ENCODE results near the gene LIN52. TPM values are rescaled to one million over a fixed set of nuclear protein-coding genes. Genes with fewer than 3 reads are reported as not detected.

The LIN52 gene
- total and polyA plus RNA-seq, 2 experiments from 2014 or later, result 8.6 to 10.8 TPM

- Histone ChIP-seq H3K27ac (ENCODE audit: low read depth) (no peak overlapping the region), H3K27me3 (ENCODE audit: insufficient read depth) (no peaks in the 10 kb centered on the region), H3K36me3 (ENCODE audit: insufficient read depth) (0 out of 2 replicates have a peak, but pooled peaks cover 4% of the 10 kb centered on the region), H3K4me3 (no peak overlapping the region), H4K20me1 (replicated peaks; ENCODE audit: insufficient read depth) (no peaks in the 10 kb centered on the region), H3K9me2 (ENCODE audit: insufficient read depth) (no peaks in the 10 kb centered on the region), H3K79me2 (replicated peaks; ENCODE audit: insufficient read depth) (0 out of 2 replicates have a peak, but pooled peaks cover 3% of the 10 kb centered on the region), H3K4me2 (no peak overlapping the region), H3K4me1 (ENCODE audit: insufficient read depth) (peaks cover 12% of the 10 kb centered on the region), H2AFZ (no peak overlapping the region), H3F3A (replicated peaks; ENCODE audit: low read depth) (no peaks in the 10 kb centered on the region)
- no peaks in the 10 kb centered on the region for H3K9me3 Mint-ChIP-seq
- peaks cover 18% of the 10 kb centered on the region for H3K36me3 Mint-ChIP-seq (ENCODE audit: low read depth)
- peaks cover 5% of the 10 kb centered on the region for H3K27me3 Mint-ChIP-seq (ENCODE audit: insufficient read depth, low read depth, poor library complexity)
- DNase-seq (ENCODE audit: low spot score) (no peak), ATAC-seq (no peak)
- H3K27ac Mint-ChIP-seq, result no peak overlapping the region
- TF ChIP-seq, protein P1, sequence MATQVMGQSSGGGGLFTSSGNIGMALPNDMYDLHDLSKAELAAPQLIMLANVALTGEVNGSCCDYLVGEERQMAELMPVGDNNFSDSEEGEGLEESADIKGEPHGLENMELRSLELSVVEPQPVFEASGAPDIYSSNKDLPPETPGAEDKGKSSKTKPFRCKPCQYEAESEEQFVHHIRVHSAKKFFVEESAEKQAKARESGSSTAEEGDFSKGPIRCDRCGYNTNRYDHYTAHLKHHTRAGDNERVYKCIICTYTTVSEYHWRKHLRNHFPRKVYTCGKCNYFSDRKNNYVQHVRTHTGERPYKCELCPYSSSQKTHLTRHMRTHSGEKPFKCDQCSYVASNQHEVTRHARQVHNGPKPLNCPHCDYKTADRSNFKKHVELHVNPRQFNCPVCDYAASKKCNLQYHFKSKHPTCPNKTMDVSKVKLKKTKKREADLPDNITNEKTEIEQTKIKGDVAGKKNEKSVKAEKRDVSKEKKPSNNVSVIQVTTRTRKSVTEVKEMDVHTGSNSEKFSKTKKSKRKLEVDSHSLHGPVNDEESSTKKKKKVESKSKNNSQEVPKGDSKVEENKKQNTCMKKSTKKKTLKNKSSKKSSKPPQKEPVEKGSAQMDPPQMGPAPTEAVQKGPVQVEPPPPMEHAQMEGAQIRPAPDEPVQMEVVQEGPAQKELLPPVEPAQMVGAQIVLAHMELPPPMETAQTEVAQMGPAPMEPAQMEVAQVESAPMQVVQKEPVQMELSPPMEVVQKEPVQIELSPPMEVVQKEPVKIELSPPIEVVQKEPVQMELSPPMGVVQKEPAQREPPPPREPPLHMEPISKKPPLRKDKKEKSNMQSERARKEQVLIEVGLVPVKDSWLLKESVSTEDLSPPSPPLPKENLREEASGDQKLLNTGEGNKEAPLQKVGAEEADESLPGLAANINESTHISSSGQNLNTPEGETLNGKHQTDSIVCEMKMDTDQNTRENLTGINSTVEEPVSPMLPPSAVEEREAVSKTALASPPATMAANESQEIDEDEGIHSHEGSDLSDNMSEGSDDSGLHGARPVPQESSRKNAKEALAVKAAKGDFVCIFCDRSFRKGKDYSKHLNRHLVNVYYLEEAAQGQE (IDR thresholded peaks at IDR 0.05; ENCODE audit: unreplicated experiment), result no peak
- TF ChIP-seq, protein P2, sequence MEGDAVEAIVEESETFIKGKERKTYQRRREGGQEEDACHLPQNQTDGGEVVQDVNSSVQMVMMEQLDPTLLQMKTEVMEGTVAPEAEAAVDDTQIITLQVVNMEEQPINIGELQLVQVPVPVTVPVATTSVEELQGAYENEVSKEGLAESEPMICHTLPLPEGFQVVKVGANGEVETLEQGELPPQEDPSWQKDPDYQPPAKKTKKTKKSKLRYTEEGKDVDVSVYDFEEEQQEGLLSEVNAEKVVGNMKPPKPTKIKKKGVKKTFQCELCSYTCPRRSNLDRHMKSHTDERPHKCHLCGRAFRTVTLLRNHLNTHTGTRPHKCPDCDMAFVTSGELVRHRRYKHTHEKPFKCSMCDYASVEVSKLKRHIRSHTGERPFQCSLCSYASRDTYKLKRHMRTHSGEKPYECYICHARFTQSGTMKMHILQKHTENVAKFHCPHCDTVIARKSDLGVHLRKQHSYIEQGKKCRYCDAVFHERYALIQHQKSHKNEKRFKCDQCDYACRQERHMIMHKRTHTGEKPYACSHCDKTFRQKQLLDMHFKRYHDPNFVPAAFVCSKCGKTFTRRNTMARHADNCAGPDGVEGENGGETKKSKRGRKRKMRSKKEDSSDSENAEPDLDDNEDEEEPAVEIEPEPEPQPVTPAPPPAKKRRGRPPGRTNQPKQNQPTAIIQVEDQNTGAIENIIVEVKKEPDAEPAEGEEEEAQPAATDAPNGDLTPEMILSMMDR (conservative IDR thresholded peaks at IDR 0.05; ENCODE audit: low read depth in 2 of 2), result no peak
- TF ChIP-seq EZH2phosphoT487 (IDR thresholded peaks at IDR 0.05; ENCODE audit: unreplicated experiment) (no peak), STAT1 (IDR thresholded peaks at IDR 0.05; ENCODE audit: unreplicated experiment) (no peak), NANOG (IDR thresholded peaks at IDR 0.05; ENCODE audit: borderline replicate concordance) (no peak), JUNB (IDR thresholded peaks at IDR 0.05; ENCODE audit: unreplicated experiment) (no peak), ZNF462 (CRISPR knock-in tag; IDR thresholded peaks at IDR 0.05) (no peak), CREB1 (CRISPR knock-in tag; IDR thresholded peaks at IDR 0.05; ENCODE audit: low read depth) (no peak), POLR2AphosphoS5 (IDR thresholded peaks at IDR 0.05; ENCODE audit: low read depth) (no peak), ZNF331 (CRISPR knock-in tag; IDR thresholded peaks at IDR 0.05; ENCODE audit: low read depth) (no peak), EZH2 (IDR thresholded peaks at IDR 0.05; ENCODE audit: low read depth, unreplicated experiment) (no peak), ZNF114 (CRISPR knock-in tag; IDR thresholded peaks at IDR 0.05) (no peak)
- TF ChIP-seq, protein P3, sequence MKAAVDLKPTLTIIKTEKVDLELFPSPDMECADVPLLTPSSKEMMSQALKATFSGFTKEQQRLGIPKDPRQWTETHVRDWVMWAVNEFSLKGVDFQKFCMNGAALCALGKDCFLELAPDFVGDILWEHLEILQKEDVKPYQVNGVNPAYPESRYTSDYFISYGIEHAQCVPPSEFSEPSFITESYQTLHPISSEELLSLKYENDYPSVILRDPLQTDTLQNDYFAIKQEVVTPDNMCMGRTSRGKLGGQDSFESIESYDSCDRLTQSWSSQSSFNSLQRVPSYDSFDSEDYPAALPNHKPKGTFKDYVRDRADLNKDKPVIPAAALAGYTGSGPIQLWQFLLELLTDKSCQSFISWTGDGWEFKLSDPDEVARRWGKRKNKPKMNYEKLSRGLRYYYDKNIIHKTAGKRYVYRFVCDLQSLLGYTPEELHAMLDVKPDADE (IDR thresholded peaks at IDR 0.05), result no peak
- no peak overlapping the region for H3K4me3 Mint-ChIP-seq
- H3K4me1 Mint-ChIP-seq, result no peaks in the 10 kb centered on the region
Observed at GRCh38 chr14:74105381-74105780, 20.6 kb downstream of the LIN52 start.

All from GM23338 (cell line).